Measurements from ENCODE around the gene RPS3A.
A peak's percentile ranks its signal among the peaks of the same experiment; 100 is the strongest.

Gene RPS3A

GRCh38 chr4:151095142-151095541 is 4.3 kb upstream of the RPS3A start:
- no peak overlapping the region for H3K23ac ChIP-seq (ENCODE audit: low read length)
- no peak overlapping the region for H4K12ac ChIP-seq (ENCODE audit: low read depth, low read length)
- H2BK5ac ChIP-seq (ENCODE audit: low read depth, low read length, poor library complexity) = no peak overlapping the region
- no peak overlapping the region for H4K8ac ChIP-seq (ENCODE audit: low read depth, low read length)
- DNase-seq = no peak
- H3K9ac ChIP-seq (ENCODE audit: low read length) = no peak overlapping the region
- no peak overlapping the region for H4K91ac ChIP-seq (ENCODE audit: low read depth, low read length)
- no peak overlapping the region for H3K4me2 ChIP-seq (ENCODE audit: low read length)
- no peak overlapping the region for H2BK120ac ChIP-seq (ENCODE audit: insufficient read depth, low read length, poor library complexity)
- no peaks in the 10 kb centered on the region for H3K4me1 ChIP-seq (ENCODE audit: control insufficient read depth in 1 of 2, insufficient read depth in 2 of 2, low read length in 2 of 2)
- H3K14ac ChIP-seq (ENCODE audit: low read length) = no peak overlapping the region
- peaks cover 6% of the 10 kb centered on the region for H3K79me2 ChIP-seq (ENCODE audit: control insufficient read depth, insufficient read depth, low read length, poor library complexity)
- no peak overlapping the region for H2AFZ ChIP-seq (ENCODE audit: insufficient read depth, low read length, poor library complexity)
- no peak overlapping the region for H3K18ac ChIP-seq (ENCODE audit: low read length)
- no peak overlapping the region for H3K4me3 ChIP-seq (ENCODE audit: low read depth, low read length)
- H3K4ac ChIP-seq (ENCODE audit: low read depth, low read length) = no peak overlapping the region
- no peak overlapping the region for H2AK5ac ChIP-seq (ENCODE audit: low read length)
- H2BK12ac ChIP-seq (ENCODE audit: low read length) = no peak overlapping the region
- WGBS (ENCODE audit: extremely low coverage, insufficient coverage, insufficient read length) = no CpG with 5 or more reads among the region's 3 CpGs
- no peaks in the 10 kb centered on the region for H3K27me3 ChIP-seq (ENCODE audit: insufficient read depth, low read length)
- H3K36me3 ChIP-seq (ENCODE audit: control insufficient read depth in 1 of 2, insufficient read depth in 2 of 2, low read length in 2 of 2) = no peaks in the 10 kb centered on the region
- no peak overlapping the region for H3K27ac ChIP-seq (ENCODE audit: low read depth, low read length)
- H3K79me1 ChIP-seq (ENCODE audit: low read length) = peaks cover 9% of the 10 kb centered on the region
- H3K9me3 ChIP-seq (ENCODE audit: insufficient read depth, low read depth, low read length) = no peaks in the 10 kb centered on the region

GRCh38 chr4:151097759-151098158 is 1.7 kb upstream of the RPS3A start:
- H4K8ac ChIP-seq (ENCODE audit: low read depth, low read length) = no peak overlapping the region
- no peaks in the 10 kb centered on the region for H3K27me3 ChIP-seq (ENCODE audit: insufficient read depth, low read length)
- H3K14ac ChIP-seq (ENCODE audit: low read length) = no peak overlapping the region
- no peak overlapping the region for H4K12ac ChIP-seq (ENCODE audit: low read depth, low read length)
- no CpG with 5 or more reads among the region's 3 CpGs for WGBS (ENCODE audit: extremely low coverage, insufficient coverage, insufficient read length)
- no peak overlapping the region for H3K18ac ChIP-seq (ENCODE audit: low read length)
- H3K23ac ChIP-seq (ENCODE audit: low read length) = no peak overlapping the region
- no peak overlapping the region for H2BK5ac ChIP-seq (ENCODE audit: low read depth, low read length, poor library complexity)
- H2BK120ac ChIP-seq (ENCODE audit: insufficient read depth, low read length, poor library complexity) = no peak overlapping the region
- H3K27ac ChIP-seq (ENCODE audit: low read depth, low read length) = no peak overlapping the region
- H3K4me2 ChIP-seq (ENCODE audit: low read length) = no peak overlapping the region
- no peak overlapping the region for H2BK12ac ChIP-seq (ENCODE audit: low read length)
- H2AK5ac ChIP-seq (ENCODE audit: low read length) = no peak overlapping the region
- peaks cover 9% of the 10 kb centered on the region for H3K79me1 ChIP-seq (ENCODE audit: low read length)
- H3K79me2 ChIP-seq (ENCODE audit: control insufficient read depth, insufficient read depth, low read length, poor library complexity) = peaks cover 8% of the 10 kb centered on the region
- peaks cover 4 to 9% of the 10 kb centered on the region in 2 experiments for H3K36me3 ChIP-seq (ENCODE audit: control insufficient read depth in 1 of 2, insufficient read depth in 2 of 2, low read length in 2 of 2)
- H3K9me3 ChIP-seq (ENCODE audit: insufficient read depth, low read depth, low read length) = no peaks in the 10 kb centered on the region
- no peak overlapping the region for H2AFZ ChIP-seq (ENCODE audit: insufficient read depth, low read length, poor library complexity)
- no peaks in the 10 kb centered on the region for H3K4me1 ChIP-seq (ENCODE audit: control insufficient read depth in 1 of 2, insufficient read depth in 2 of 2, low read length in 2 of 2)
- H3K4ac ChIP-seq (ENCODE audit: low read depth, low read length) = no peak overlapping the region
- H4K91ac ChIP-seq (ENCODE audit: low read depth, low read length) = no peak overlapping the region
- H3K4me3 ChIP-seq (ENCODE audit: low read depth, low read length) = no peak overlapping the region
- no peak overlapping the region for H3K9ac ChIP-seq (ENCODE audit: low read length)
- no peak for DNase-seq

GRCh38 chr4:151098979-151099228 is 524 bp upstream of the RPS3A start:
- Histone ChIP-seq H3K27me3 (ENCODE audit: insufficient read depth, low read length) (no peaks in the 10 kb centered on the region), H3K79me2 (ENCODE audit: control insufficient read depth, insufficient read depth, low read length, poor library complexity) (peaks cover 8% of the 10 kb centered on the region), H4K8ac (ENCODE audit: low read depth, low read length) (peak overlapping the region; percentile 47), H3K4ac (ENCODE audit: low read depth, low read length) (no peak overlapping the region), H2BK12ac (ENCODE audit: low read length) (no peak overlapping the region), H4K91ac (ENCODE audit: low read depth, low read length) (peak overlapping the region; percentile 10), H3K18ac (ENCODE audit: low read length) (no peak overlapping the region), H3K23ac (ENCODE audit: low read length) (no peak overlapping the region), H2BK5ac (ENCODE audit: low read depth, low read length, poor library complexity) (no peak overlapping the region), H3K27ac (ENCODE audit: low read depth, low read length) (no peak overlapping the region), H2AFZ (ENCODE audit: insufficient read depth, low read length, poor library complexity) (peak overlapping the region; percentile 5), H3K9ac (ENCODE audit: low read length) (peak overlapping the region; percentile 15), H3K4me1 (ENCODE audit: control insufficient read depth in 1 of 2, insufficient read depth in 2 of 2, low read length in 2 of 2) (no peaks in the 10 kb centered on the region), H3K4me2 (ENCODE audit: low read length) (peak overlapping the region; percentile 71), H2BK120ac (ENCODE audit: insufficient read depth, low read length, poor library complexity) (peak overlapping the region; percentile 15), H3K36me3 (ENCODE audit: control insufficient read depth in 1 of 2, insufficient read depth in 2 of 2, low read length in 2 of 2) (peaks cover 8 to 16% of the 10 kb centered on the region in 2 experiments), H3K14ac (ENCODE audit: low read length) (no peak overlapping the region), H3K79me1 (ENCODE audit: low read length) (peaks cover 9% of the 10 kb centered on the region), H3K9me3 (ENCODE audit: insufficient read depth, low read depth, low read length) (no peaks in the 10 kb centered on the region), H4K12ac (ENCODE audit: low read depth, low read length) (no peak overlapping the region), H2AK5ac (ENCODE audit: low read length) (no peak overlapping the region), H3K4me3 (ENCODE audit: low read depth, low read length) (peak overlapping the region; percentile 3)
- DNase-seq = no peak
- WGBS (ENCODE audit: extremely low coverage, insufficient coverage, insufficient read length) = no CpG with 5 or more reads among the region's 8 CpGs

- Histone ChIP-seq H3K14ac (ENCODE audit: low read length) (peak overlapping the region; percentile 81), H3K4me2 (ENCODE audit: low read length) (peak overlapping the region; percentile 76), H4K12ac (ENCODE audit: low read depth, low read length) (peak overlapping the region; percentile 43), H3K79me2 (ENCODE audit: control insufficient read depth, insufficient read depth, low read length, poor library complexity) (peaks cover 8% of the 10 kb centered on the region), H2AFZ (ENCODE audit: insufficient read depth, low read length, poor library complexity) (peak overlapping the region; percentile 47), H3K4me3 (ENCODE audit: low read depth, low read length) (peak overlapping the region; percentile 92), H3K4ac (ENCODE audit: low read depth, low read length) (peak overlapping the region; percentile 80), H4K91ac (ENCODE audit: low read depth, low read length) (peak overlapping the region; percentile 84), H3K23ac (ENCODE audit: low read length) (peak overlapping the region; percentile 95), H3K18ac (ENCODE audit: low read length) (peak overlapping the region; percentile 31), H3K9me3 (ENCODE audit: insufficient read depth, low read depth, low read length) (no peaks in the 10 kb centered on the region), H2AK5ac (ENCODE audit: low read length) (peak overlapping the region; percentile 28), H2BK120ac (ENCODE audit: insufficient read depth, low read length, poor library complexity) (peak overlapping the region; percentile 4), H3K9ac (ENCODE audit: low read length) (peak overlapping the region; percentile 99), H3K79me1 (ENCODE audit: low read length) (peaks cover 9% of the 10 kb centered on the region), H3K4me1 (ENCODE audit: control insufficient read depth in 1 of 2, insufficient read depth in 2 of 2, low read length in 2 of 2) (no peaks in the 10 kb centered on the region), H3K27ac (ENCODE audit: low read depth, low read length) (peak overlapping the region; percentile 37), H3K27me3 (ENCODE audit: insufficient read depth, low read length) (no peaks in the 10 kb centered on the region), H3K36me3 (ENCODE audit: control insufficient read depth in 1 of 2, insufficient read depth in 2 of 2, low read length in 2 of 2) (peaks cover 8 to 21% of the 10 kb centered on the region in 2 experiments), H2BK12ac (ENCODE audit: low read length) (no peak overlapping the region), H2BK5ac (ENCODE audit: low read depth, low read length, poor library complexity) (peak overlapping the region; percentile 38), H4K8ac (ENCODE audit: low read depth, low read length) (peak overlapping the region; percentile 85)
- no CpG with 5 or more reads among the region's 13 CpGs for WGBS (ENCODE audit: extremely low coverage, insufficient coverage, insufficient read length)
- DNase-seq = peak; percentile 4 to 45
These were observed 569 bp downstream of the RPS3A start for GRCh38 chr4:151099976-151100417.

All from trophoblast cell (in vitro differentiated cells and primary cell).